ENCODE measurements around the gene CPA4.

The CPA4 gene

DNA sequence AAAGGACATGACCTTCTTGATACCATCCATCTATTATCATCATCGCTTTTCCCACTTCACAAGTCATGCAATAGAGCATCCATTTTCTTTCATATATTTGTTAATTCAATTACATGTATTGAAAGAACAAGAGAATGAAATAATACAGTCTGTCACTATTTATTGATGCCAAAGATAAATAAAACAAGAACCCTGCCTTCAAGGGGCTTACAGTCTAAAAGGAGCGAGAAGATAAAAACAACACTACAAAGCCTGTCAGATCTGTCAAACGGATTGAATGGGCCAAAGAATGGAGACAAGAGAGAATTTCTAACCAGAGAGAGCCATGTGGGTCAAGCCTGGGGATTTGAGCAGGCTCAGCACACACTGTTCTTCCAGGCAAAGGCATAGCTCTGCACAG lies 67.6 kb downstream of the CPA4 start:
- Histone ChIP-seq H3K4me1 (peaks cover 0 to 48% (median 32%) of the 10 kb centered on the region in 4 donors), H3K9me3 (peaks cover 0 to 7% (median 0%) of the 10 kb centered on the region in 3 donors), H3K27ac (no peak overlapping the region), H3K36me3 (no peaks in the 10 kb centered on the region), H3K27me3 (no peaks in the 10 kb centered on the region), H3K4me3 (no peak overlapping the region)
- no peak for TF ChIP-seq CTCF (IDR thresholded peaks at IDR 0.05)
- no peak for DNase-seq
- intact Hi-C loops (cut with DNase I; ENCODE audit: low total_unique reads) = no loop called here

DNA sequence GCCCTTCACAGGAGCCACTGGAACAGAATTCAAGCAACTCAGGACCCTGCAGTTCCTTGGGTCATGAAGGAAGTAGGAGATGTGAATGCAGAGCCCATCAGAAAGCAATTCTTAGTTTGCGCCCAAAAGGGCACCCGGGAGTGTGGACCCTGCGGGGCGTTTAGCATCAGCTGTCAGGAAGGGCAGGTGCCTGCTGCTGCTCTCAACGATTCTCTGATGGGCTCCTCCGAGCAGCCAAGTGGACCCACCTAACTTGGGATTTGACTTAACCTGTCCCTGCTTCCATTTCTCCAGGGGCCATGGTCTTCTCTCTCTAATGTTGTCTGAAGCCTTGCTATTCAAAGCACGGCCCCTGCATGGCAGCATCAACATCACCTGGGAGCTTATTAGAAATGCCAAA lies 68.7 kb downstream of the CPA4 start:
- no peak overlapping the region for H3K27ac ChIP-seq
- peaks cover 0 to 43% (median 23%) of the 10 kb centered on the region in 4 donors for H3K4me1 ChIP-seq
- intact Hi-C loops (cut with DNase I; ENCODE audit: low total_unique reads) = no loop called here
- no peak for DNase-seq
- no peaks in the 10 kb centered on the region for H3K27me3 ChIP-seq
- H3K36me3 ChIP-seq = no peaks in the 10 kb centered on the region
- no peak for TF ChIP-seq CTCF (IDR thresholded peaks at IDR 0.05)
- H3K4me3 ChIP-seq = no peak overlapping the region
- peaks cover 0 to 7% (median 0%) of the 10 kb centered on the region in 3 donors for H3K9me3 ChIP-seq

DNA sequence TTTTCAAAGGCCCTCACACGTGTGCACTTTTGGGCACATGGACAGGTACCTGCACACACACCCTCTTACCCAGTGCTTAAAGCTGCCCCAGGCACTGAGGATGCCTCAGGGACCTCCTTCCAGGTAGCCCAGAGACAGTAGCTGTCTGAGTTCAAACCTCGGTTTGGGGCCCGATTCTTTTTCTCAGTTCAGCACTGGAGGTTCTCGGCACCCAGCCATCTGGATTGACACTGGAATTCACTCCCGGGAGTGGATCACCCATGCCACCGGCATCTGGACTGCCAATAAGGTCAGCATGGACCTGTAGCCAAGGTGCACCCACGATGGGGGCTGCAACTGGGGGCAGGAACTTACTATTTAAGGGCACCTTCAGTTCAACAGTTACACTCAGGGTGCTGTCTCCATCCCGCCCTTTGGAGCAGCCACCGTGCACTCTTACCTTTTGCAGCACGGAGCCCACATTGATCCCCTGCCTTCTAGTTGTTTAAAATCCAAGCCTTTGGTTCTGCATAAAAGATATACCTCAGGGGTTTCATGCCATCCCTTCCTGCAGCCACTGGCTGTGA lies 69.4 kb downstream of the CPA4 start:
- Histone ChIP-seq H3K27ac (no peak overlapping the region), H3K4me1 (peaks cover 0 to 37% (median 18%) of the 10 kb centered on the region in 4 donors), H3K36me3 (no peaks in the 10 kb centered on the region), H3K4me3 (no peak overlapping the region), H3K27me3 (no peaks in the 10 kb centered on the region), H3K9me3 (peaks cover 0 to 7% (median 0%) of the 10 kb centered on the region in 3 donors)
- DNase-seq = peak in 1 of 2 donors; percentile 57
- TF ChIP-seq CTCF (IDR thresholded peaks at IDR 0.05) = no peak
- intact Hi-C loops (cut with DNase I; ENCODE audit: low total_unique reads) = no loop called here

- Histone ChIP-seq H3K36me3 (no peaks in the 10 kb centered on the region), H3K4me3 (no peak overlapping the region), H3K27ac (peak overlapping the region; percentile 48 to 57), H3K4me1 (peaks cover 0 to 28% (median 15%) of the 10 kb centered on the region in 4 donors), H3K27me3 (no peaks in the 10 kb centered on the region), H3K9me3 (peaks cover 0 to 7% (median 0%) of the 10 kb centered on the region in 3 donors)
- no peak for TF ChIP-seq CTCF (IDR thresholded peaks at IDR 0.05)
- peak in 1 of 2 donors; percentile 71 for DNase-seq
- intact Hi-C loops (cut with DNase I; ENCODE audit: low total_unique reads) = no loop called here
Measured at GRCh38 chr7:130363026-130363847, 70.3 kb downstream of the CPA4 start.

DNA sequence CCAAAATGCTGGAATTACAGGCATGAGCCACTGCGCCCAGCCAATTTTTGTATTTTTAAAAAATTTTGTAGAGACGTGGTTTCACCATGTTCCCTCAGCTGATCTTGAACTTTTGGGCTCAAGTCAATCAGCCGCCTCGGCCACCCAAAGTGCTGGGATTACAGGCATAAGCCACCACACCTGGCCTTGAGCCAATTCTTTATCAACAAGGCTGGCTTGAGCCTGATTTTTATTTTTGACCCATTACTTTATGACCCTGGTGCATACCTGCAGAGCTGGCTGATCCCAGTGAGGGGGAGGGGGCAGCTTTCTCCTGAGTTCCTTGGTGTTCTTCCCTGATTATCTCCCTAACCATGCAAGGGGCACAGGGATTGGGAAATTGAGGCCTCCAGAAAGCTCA lies 71.5 kb downstream of the CPA4 start:
- peak in 1 of 2 donors; percentile 53 for DNase-seq
- intact Hi-C loops (cut with DNase I; ENCODE audit: low total_unique reads) = no loop called here
- Histone ChIP-seq H3K27ac (peak overlapping the region; percentile 48 to 57), H3K36me3 (no peaks in the 10 kb centered on the region), H3K4me3 (no peak overlapping the region), H3K9me3 (peaks cover 0 to 3% (median 0%) of the 10 kb centered on the region in 3 donors), H3K27me3 (no peaks in the 10 kb centered on the region), H3K4me1 (peaks cover 0 to 37% (median 24%) of the 10 kb centered on the region in 4 donors)
- TF ChIP-seq CTCF (IDR thresholded peaks at IDR 0.05) = no peak
